ENCODE measurements around the gene SHISAL2A. TPM values are rescaled to one million over a fixed set of nuclear protein-coding genes. Genes with fewer than 3 reads are reported as not detected.

The SHISAL2A gene
- total RNA-seq, 4 donors from 2014 or later = 0.88 to 7.4 (median 1.7) TPM; not detected in 1

DNA sequence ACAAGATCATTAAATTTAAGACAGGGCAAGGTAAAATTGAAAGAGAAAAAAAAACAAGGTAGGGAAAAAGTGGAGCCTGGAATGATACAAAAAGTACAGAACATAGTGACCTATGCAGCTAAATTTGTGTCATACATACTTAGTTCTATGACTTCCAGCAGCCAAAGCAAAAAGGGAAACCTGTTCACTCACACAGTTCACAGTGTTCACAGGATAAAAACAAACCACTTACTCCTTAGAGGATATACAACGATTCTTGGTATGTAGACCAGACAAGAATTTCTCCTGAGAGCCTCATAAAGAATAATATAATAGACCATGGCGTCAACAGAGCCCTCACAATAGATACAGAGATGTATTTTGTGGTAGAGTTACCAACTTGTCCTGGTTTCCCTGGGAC, 37.6 kb downstream of the SHISAL2A start:
- no peak overlapping the region for H3K27ac ChIP-seq
- no peaks in the 10 kb centered on the region for H3K27me3 ChIP-seq
- no peak overlapping the region for H3K4me3 ChIP-seq
- H3K4me1 ChIP-seq = no peaks in the 10 kb centered on the region
- TF ChIP-seq, protein P1, sequence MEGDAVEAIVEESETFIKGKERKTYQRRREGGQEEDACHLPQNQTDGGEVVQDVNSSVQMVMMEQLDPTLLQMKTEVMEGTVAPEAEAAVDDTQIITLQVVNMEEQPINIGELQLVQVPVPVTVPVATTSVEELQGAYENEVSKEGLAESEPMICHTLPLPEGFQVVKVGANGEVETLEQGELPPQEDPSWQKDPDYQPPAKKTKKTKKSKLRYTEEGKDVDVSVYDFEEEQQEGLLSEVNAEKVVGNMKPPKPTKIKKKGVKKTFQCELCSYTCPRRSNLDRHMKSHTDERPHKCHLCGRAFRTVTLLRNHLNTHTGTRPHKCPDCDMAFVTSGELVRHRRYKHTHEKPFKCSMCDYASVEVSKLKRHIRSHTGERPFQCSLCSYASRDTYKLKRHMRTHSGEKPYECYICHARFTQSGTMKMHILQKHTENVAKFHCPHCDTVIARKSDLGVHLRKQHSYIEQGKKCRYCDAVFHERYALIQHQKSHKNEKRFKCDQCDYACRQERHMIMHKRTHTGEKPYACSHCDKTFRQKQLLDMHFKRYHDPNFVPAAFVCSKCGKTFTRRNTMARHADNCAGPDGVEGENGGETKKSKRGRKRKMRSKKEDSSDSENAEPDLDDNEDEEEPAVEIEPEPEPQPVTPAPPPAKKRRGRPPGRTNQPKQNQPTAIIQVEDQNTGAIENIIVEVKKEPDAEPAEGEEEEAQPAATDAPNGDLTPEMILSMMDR (IDR thresholded peaks at IDR 0.05) = no peak
- TF ChIP-seq POLR2A (IDR thresholded peaks at IDR 0.05) = no peak
- no peaks in the 10 kb centered on the region for H3K9me3 ChIP-seq
- H3K36me3 ChIP-seq = no peaks in the 10 kb centered on the region
- no peak for DNase-seq

DNA sequence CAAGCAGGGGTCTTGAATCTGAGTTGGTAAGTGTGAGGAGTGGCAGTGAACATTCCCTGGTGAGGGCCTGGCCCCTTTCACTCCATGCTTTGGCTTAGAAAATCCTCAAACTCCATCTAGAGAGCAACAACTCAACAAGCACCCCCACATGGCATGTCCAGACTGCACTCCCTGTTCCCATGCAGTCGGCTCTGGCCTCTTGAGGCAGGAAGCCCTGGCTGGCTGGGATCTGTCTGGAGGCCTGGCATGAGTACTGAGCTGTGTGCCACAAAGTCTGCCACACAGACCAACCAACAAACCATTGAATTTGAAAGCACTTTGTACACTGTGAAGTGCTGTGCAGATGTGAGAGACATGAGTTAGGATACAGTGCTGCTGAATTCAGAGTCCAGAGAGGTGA, 40.0 kb downstream of the SHISAL2A start:
- Histone ChIP-seq H3K9me3 (no peaks in the 10 kb centered on the region), H3K4me3 (no peak overlapping the region), H3K36me3 (no peaks in the 10 kb centered on the region), H3K27ac (no peak overlapping the region), H3K4me1 (no peaks in the 10 kb centered on the region), H3K27me3 (no peaks in the 10 kb centered on the region)
- DNase-seq = no peak
- no peak for TF ChIP-seq POLR2A (IDR thresholded peaks at IDR 0.05)
- TF ChIP-seq, protein P1 (IDR thresholded peaks at IDR 0.05) = no peak

DNA sequence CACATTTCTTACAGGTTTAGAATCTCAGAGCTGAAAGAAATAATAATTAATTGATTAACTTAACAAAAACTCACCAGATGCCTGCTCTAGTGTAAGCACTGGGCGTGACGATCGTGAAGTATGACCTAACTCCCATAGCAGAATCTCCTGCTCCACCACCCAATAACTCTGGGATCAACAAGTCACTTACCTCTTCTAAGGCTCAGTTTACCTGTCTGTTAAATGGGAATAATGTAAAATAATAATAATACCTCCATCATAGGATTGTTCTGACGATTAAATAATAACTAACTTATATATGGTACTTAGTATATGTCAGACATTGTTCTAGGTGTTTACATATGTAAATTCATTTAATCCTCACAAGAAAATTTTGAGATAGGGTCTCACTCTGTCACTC, 40.5 kb downstream of the SHISAL2A start:
- no peak for DNase-seq
- Histone ChIP-seq H3K27ac (no peak overlapping the region), H3K4me3 (no peak overlapping the region), H3K4me1 (no peaks in the 10 kb centered on the region), H3K9me3 (no peaks in the 10 kb centered on the region), H3K36me3 (no peaks in the 10 kb centered on the region), H3K27me3 (no peaks in the 10 kb centered on the region)
- TF ChIP-seq POLR2A (IDR thresholded peaks at IDR 0.05) = no peak
- TF ChIP-seq, protein P1 (IDR thresholded peaks at IDR 0.05) = no peak

DNA sequence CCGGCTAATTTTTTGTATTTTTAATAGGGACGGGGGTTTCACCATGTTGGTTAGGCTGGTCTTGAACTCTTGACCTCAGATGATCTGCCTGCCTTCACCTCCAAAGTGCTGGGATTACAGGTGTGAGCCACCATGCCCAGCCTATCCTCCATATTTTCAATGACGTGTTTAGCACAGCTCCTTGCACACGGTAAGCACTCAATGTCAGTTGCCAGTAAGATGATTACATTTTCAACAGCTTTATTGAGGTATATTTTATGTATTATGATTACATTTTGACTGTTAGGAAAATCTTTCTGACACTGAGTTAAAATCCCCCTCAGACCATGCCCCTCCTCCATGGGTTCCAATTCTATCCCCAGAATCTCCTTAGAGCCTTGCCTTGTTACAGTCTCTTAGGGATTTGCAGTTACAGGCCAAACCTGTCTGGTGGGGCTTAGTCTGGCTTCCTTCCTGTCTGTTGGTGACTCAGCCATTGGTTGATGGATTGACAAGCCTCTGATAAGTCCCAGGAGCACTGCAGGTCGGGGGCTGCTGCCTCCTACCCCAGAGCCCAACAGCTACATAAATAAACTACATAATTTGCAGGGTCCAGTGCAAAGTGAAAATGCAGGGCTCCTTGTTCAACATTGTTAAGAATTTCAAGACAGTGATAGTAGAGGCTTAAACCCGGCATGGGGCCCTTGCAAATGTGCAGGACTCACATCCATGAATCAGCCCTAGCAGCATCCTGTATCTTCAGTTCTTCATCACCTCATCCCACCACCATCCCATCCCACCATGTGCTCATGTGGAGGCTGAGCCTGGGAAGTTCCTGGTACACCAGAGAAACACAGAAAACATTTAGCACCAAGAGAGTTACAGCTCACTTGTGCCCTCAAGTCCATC, 41.8 kb downstream of the SHISAL2A start:
- Histone ChIP-seq H3K9me3 (no peaks in the 10 kb centered on the region), H3K4me3 (no peak overlapping the region), H3K36me3 (no peaks in the 10 kb centered on the region), H3K4me1 (no peaks in the 10 kb centered on the region), H3K27ac (no peak overlapping the region), H3K27me3 (no peaks in the 10 kb centered on the region)
- TF ChIP-seq, protein P1 (IDR thresholded peaks at IDR 0.05) = no peak
- TF ChIP-seq POLR2A (IDR thresholded peaks at IDR 0.05) = no peak
- DNase-seq = no peak

- no peak overlapping the region for H3K27ac ChIP-seq
- no peaks in the 10 kb centered on the region for H3K27me3 ChIP-seq
- H3K4me1 ChIP-seq = no peaks in the 10 kb centered on the region
- peak in 1 of 3 donors; percentile 57 for DNase-seq
- no peak overlapping the region for H3K4me3 ChIP-seq
- H3K9me3 ChIP-seq = no peaks in the 10 kb centered on the region
- no peak for TF ChIP-seq POLR2A (IDR thresholded peaks at IDR 0.05)
- TF ChIP-seq, protein P1 (IDR thresholded peaks at IDR 0.05) = no peak
- H3K36me3 ChIP-seq = no peaks in the 10 kb centered on the region
Measured at GRCh38 chr1:52676249-52676903, 43.4 kb downstream of the SHISAL2A start.
